Adipocyte (in vitro differentiated cells): ENCODE data around the gene S100A5.

ENCODE experiments used
- DNase-seq: peaks from one replicate; pipeline ENCODE4 v3.0.0-alpha.2; 2015; ENCODE audit warnings: low read depth
- H3K27me3 ChIP-seq: replicated peaks from 2 replicates; pipeline ENCODE4 v1.7.0; 2013; ENCODE audit warnings: mild to moderate bottlenecking, low read length, moderate library complexity; ENCODE audit not compliant: control insufficient read depth, insufficient read depth
- H3K36me3 ChIP-seq: 2 replicates; pipeline ENCODE4 v1.7.0; 2013; ENCODE audit warnings: low read length, mild to moderate bottlenecking, moderate library complexity; ENCODE audit not compliant: control insufficient read depth, insufficient read depth, severe bottlenecking
- H3K4me1 ChIP-seq: 2 replicates; pipeline ENCODE4 v1.7.0; 2013; ENCODE audit warnings: mild to moderate bottlenecking, low read length, moderate library complexity; ENCODE audit not compliant: control insufficient read depth, insufficient read depth
- H3K4me3 ChIP-seq: 2 replicates; pipeline ENCODE4 v1.7.0; 2013; ENCODE audit warnings: mild to moderate bottlenecking, low read length, moderate library complexity
- H3K9ac ChIP-seq: 2 replicates; pipeline ENCODE4 v1.7.0; 2013; ENCODE audit warnings: mild to moderate bottlenecking, low read length, moderate library complexity
- H3K9me3 ChIP-seq: 2 replicates; pipeline ENCODE4 v1.7.0; 2013; ENCODE audit warnings: mild to moderate bottlenecking, low read length, moderate library complexity; ENCODE audit not compliant: control insufficient read depth

The S100A5 gene

DNA sequence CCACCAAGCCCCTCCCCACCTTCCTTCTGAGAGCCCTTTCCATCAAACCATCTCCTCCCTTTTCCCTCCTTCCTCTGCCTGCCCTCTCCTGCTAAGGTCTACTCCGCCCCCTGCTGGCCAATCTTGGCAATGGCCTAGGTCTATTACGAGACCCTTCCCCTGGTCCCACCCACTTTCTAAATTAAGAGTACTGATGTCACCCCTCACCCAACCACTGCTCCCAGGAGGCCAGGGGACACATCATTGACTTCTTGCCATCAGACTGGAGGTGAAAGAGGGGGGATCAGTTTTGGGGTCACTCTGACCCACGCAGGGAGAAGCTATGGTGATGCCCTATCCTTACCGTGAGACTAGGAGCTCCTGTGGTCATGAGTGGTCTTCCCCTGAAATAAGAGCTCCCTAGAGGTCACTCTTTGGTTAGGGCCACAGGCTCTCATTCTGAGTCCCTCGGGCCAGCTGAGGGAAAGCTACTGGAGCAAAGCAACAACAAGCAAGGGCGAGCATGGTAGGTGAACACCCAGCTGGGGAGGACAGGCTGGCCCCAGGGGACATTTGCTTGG lies 45.7 kb downstream of the S100A5 start:
- DNase-seq: peak; percentile 91
- H3K36me3 ChIP-seq: no peaks in the 10 kb centered on the region
- H3K9me3 ChIP-seq: no peaks in the 10 kb centered on the region
- H3K9ac ChIP-seq: no peak overlapping the region
- no peaks in the 10 kb centered on the region for H3K27me3 ChIP-seq
- H3K4me3 ChIP-seq: no peak overlapping the region
- H3K4me1 ChIP-seq: peaks cover 11% of the 10 kb centered on the region

DNA sequence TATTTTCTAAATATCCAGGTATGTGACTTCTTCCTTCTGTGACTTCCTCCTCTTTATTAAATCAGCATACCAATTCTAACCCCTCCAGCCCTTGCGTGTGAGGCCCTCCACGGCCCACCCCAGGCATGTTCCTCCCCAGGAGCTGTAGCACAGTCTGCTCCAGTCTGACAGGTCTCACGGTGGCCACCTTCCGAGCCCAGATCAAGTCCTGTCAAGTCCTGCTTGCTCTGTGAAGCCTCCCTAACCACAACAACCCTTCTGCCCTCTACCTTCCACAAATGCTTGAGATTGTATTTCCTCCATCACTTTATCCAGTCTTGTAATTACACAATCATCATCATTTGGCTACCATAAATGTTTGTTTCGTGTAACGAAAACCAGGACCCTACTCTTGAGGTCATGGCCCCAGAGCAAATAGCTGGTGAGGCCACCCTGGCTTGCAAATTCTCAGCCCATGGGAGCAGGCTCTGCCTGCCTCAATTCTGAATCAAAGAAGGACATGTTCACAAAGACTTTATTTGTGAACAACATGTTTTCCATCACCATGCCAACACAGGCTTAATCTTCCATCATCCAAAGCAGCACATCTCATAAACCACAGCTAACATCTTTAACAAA lies 47.3 kb downstream of the S100A5 start:
- no peak overlapping the region for H3K9ac ChIP-seq
- H3K4me1 ChIP-seq: peaks cover 11% of the 10 kb centered on the region
- no peak for DNase-seq
- H3K9me3 ChIP-seq: no peaks in the 10 kb centered on the region
- no peaks in the 10 kb centered on the region for H3K27me3 ChIP-seq
- H3K36me3 ChIP-seq: no peaks in the 10 kb centered on the region
- no peak overlapping the region for H3K4me3 ChIP-seq

DNA sequence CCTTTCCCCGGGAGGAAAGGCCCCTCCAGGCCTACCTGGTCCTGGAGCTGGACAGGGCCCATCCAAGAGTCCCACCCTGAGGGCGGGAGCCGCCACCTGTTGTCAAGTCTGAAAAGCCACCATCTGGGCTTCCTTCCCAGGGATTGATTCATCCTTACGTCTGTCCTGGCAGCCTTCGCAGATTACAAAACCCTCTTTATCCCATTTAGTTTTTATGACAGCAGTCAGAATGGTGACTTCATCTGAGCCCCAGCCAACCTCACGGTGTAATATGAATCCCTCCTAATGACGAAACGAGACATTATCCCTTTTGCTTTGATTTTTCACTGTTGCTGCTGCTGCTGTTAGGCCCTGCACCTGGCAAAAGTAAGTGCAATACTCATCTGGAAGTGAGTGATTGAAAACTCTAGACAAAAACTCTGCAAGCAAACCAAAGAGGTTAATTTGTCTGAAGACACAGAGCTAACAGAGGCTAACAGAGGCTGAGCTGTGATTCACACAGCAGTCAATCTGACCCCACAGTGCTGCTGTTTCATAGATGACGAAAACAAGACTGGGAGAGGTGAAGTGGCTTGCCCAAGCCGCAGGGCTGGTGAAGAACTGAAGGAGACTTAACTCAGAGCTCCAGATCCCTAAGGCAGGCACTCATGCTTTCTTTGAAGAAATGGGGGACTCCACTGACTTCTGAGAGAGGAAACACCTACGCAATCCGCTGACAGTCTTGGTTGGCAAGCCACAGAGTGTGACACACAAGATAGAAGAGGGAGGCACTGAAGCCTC lies 50.3 kb downstream of the S100A5 start:
- H3K27me3 ChIP-seq: peaks cover 1% of the 10 kb centered on the region
- DNase-seq: peak; percentile 91
- no peaks in the 10 kb centered on the region for H3K9me3 ChIP-seq
- peaks cover 11% of the 10 kb centered on the region for H3K4me1 ChIP-seq
- H3K9ac ChIP-seq: no peak overlapping the region
- H3K36me3 ChIP-seq: no peaks in the 10 kb centered on the region
- peak overlapping the region; percentile 49 for H3K4me3 ChIP-seq

DNA sequence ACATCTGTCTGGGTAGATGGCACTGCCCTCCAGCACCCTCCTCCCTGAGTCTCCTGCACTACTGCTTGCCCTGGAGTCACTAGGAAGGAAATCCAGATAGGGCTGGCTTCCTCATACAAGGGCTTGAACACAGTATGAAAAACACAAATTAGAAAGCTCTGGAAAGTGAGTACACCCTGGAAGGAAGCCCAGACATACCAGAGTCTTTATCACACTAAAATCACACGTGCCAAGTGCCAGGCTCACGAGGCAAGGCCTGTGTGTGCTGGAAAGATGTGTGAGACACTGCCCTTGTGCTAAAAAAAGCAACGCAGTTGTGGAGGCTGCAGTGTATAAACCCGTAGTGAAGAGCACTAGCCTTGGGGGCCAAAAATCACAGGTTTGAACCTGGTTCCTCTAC lies 52.0 kb downstream of the S100A5 start:
- H3K4me3 ChIP-seq: no peak overlapping the region
- H3K27me3 ChIP-seq: peaks cover 9% of the 10 kb centered on the region
- peaks cover 11% of the 10 kb centered on the region for H3K4me1 ChIP-seq
- H3K9ac ChIP-seq: no peak overlapping the region
- H3K9me3 ChIP-seq: no peaks in the 10 kb centered on the region
- no peak for DNase-seq
- H3K36me3 ChIP-seq: no peaks in the 10 kb centered on the region

DNA sequence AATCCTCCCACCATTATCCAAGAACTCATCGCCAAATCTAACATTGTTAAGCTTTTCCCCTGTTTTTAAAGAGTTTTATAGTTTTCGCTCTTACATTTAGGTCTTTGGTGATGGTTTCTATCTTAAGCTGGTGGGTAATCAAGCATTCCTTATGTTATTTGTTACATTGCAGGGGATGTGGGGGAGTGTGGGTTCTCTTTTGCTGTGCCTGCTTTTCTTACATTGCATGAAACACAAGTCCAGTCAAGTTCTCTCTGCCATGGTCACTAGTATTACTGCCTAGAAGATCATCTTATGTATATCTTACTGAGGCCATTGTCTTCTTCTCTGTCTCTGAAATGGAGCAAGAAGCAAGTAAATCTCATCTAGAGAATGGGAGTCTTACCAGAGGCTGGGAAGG lies 53.0 kb downstream of the S100A5 start:
- no peaks in the 10 kb centered on the region for H3K9me3 ChIP-seq
- H3K27me3 ChIP-seq: peaks cover 12% of the 10 kb centered on the region
- no peaks in the 10 kb centered on the region for H3K36me3 ChIP-seq
- H3K4me1 ChIP-seq: peaks cover 11% of the 10 kb centered on the region
- H3K4me3 ChIP-seq: no peak overlapping the region
- no peak for DNase-seq
- no peak overlapping the region for H3K9ac ChIP-seq
